Suprapubic skin (tissue), 4 donors: ENCODE data around the gene SH2D3C. TPM values are rescaled to one million over a fixed set of nuclear protein-coding genes. Genes with fewer than 3 reads are reported as not detected.

Source experiments
- DNase-seq, 2 donors: peaks; one replicate each; pipeline ENCODE4 v3.0.0-alpha.2; 2019; ENCODE audit warnings: low spot score in 2 of 2
- H3K27ac ChIP-seq: fragments of 200-600 bp; sonication (generic); one replicate; pipeline ENCODE4 v1.5.1; 2019
- H3K27me3 ChIP-seq: fragments of 200-600 bp; sonication (generic); one replicate; pipeline ENCODE4 v1.5.1; 2019
- H3K36me3 ChIP-seq: fragments of 200-600 bp; sonication (generic); one replicate; pipeline ENCODE4 v1.5.1; 2019
- H3K4me1 ChIP-seq: fragments of 200-600 bp; sonication (generic); one replicate; pipeline ENCODE4 v1.5.1; 2019
- H3K4me3 ChIP-seq: fragments of 200-600 bp; sonication (generic); one replicate; pipeline ENCODE4 v1.5.1; 2019; ENCODE audit warnings: mild to moderate bottlenecking
- H3K9me3 ChIP-seq: fragments of 200-600 bp; sonication (generic); one replicate; pipeline ENCODE4 v1.5.1; 2019
- EP300 ChIP-seq: sonication (generic); formaldehyde crosslinking; IDR thresholded peaks from one replicate; pipeline ENCODE4 v1.6.1; 2017; ENCODE audit warnings: antibody characterized with exemption
- POLR2A ChIP-seq, 2 donors: fragments of 450-650 bp; IDR thresholded peaks; one replicate each; pipeline ENCODE4 v1.6.1; 2017; ENCODE audit warnings: antibody characterized with exemption in 2 of 2, mild to moderate bottlenecking in 2 of 2, moderate library complexity in 2 of 2
- POLR2AphosphoS5 ChIP-seq, 3 donors: sonication (generic); formaldehyde crosslinking; IDR thresholded peaks; one replicate each; pipeline ENCODE4 v1.6.1; 2017; ENCODE audit warnings: antibody characterized with exemption in 3 of 3
- WGBS: methylation state at CpG from one replicate; pipeline ENCODE4 v1.1.5; 2018; 5-methylcytosine and 5-hydroxymethylcytosine counted together
- total RNA-seq, 4 donors: library from RNA; depleted of rRNA; stranded (reverse); fragments of >200 nt; gene quantifications; one replicate each; pipeline ENCODE4 v1.1.0, GENCODE V29; 2016
- TF ChIP-seq, protein P1 (sequence below), 2 donors: fragments of 200-600 bp in 1 of 2; fragments of 450-650 bp in 1 of 2; sonication (generic) in 1 of 2; IDR thresholded peaks; one replicate each; pipeline ENCODE4 v1.5.1; 2016 to 2019; ENCODE audit warnings: antibody characterized with exemption in 2 of 2, mild to moderate bottlenecking in 1 of 2, moderate library complexity in 1 of 2

The SH2D3C gene
- total RNA-seq, 4 donors from 2014 or later = 3.4 to 8.9 (median 6.1) TPM

GRCh38 chr9:127776195-127776923 is 2.1 kb downstream of the SH2D3C start:
- no peak for TF ChIP-seq POLR2AphosphoS5 (IDR thresholded peaks at IDR 0.05)
- TF ChIP-seq EP300 = no peak
- WGBS = 69% methylated on average over 10 of the region's 15 CpGs
- Histone ChIP-seq H3K4me1 (peaks cover 22% of the 10 kb centered on the region), H3K9me3 (no peaks in the 10 kb centered on the region), H3K36me3 (no peaks in the 10 kb centered on the region), H3K27ac (no peak overlapping the region), H3K27me3 (no peaks in the 10 kb centered on the region), H3K4me3 (peak overlapping the region; percentile 21)
- DNase-seq = no peak

- Histone ChIP-seq H3K4me1 (peaks cover 29% of the 10 kb centered on the region), H3K4me3 (no peak overlapping the region), H3K9me3 (no peaks in the 10 kb centered on the region), H3K27ac (no peak overlapping the region), H3K27me3 (no peaks in the 10 kb centered on the region), H3K36me3 (no peaks in the 10 kb centered on the region)
- no peak for DNase-seq
- no peak for TF ChIP-seq POLR2AphosphoS5 (IDR thresholded peaks at IDR 0.05)
- TF ChIP-seq POLR2A (IDR thresholded peaks at IDR 0.05) = no peak
- no peak for TF ChIP-seq EP300
- WGBS = 92% methylated on average over 6 of the region's 10 CpGs
Observed at GRCh38 chr9:127773981-127774380, 4.5 kb downstream of the SH2D3C start.

GRCh38 chr9:127773272-127773671 is 5.2 kb downstream of the SH2D3C start:
- Histone ChIP-seq H3K4me1 (peaks cover 29% of the 10 kb centered on the region), H3K36me3 (no peaks in the 10 kb centered on the region), H3K27me3 (no peaks in the 10 kb centered on the region), H3K27ac (no peak overlapping the region), H3K4me3 (no peak overlapping the region), H3K9me3 (no peaks in the 10 kb centered on the region)
- no peak for DNase-seq
- 94% methylated on average over 3 of the region's 3 CpGs for WGBS
- TF ChIP-seq EP300 (no peak), POLR2AphosphoS5 (IDR thresholded peaks at IDR 0.05) (no peak), POLR2A (IDR thresholded peaks at IDR 0.05) (no peak)
- TF ChIP-seq, protein P1, sequence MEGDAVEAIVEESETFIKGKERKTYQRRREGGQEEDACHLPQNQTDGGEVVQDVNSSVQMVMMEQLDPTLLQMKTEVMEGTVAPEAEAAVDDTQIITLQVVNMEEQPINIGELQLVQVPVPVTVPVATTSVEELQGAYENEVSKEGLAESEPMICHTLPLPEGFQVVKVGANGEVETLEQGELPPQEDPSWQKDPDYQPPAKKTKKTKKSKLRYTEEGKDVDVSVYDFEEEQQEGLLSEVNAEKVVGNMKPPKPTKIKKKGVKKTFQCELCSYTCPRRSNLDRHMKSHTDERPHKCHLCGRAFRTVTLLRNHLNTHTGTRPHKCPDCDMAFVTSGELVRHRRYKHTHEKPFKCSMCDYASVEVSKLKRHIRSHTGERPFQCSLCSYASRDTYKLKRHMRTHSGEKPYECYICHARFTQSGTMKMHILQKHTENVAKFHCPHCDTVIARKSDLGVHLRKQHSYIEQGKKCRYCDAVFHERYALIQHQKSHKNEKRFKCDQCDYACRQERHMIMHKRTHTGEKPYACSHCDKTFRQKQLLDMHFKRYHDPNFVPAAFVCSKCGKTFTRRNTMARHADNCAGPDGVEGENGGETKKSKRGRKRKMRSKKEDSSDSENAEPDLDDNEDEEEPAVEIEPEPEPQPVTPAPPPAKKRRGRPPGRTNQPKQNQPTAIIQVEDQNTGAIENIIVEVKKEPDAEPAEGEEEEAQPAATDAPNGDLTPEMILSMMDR (IDR thresholded peaks at IDR 0.05) = no peak

DNA sequence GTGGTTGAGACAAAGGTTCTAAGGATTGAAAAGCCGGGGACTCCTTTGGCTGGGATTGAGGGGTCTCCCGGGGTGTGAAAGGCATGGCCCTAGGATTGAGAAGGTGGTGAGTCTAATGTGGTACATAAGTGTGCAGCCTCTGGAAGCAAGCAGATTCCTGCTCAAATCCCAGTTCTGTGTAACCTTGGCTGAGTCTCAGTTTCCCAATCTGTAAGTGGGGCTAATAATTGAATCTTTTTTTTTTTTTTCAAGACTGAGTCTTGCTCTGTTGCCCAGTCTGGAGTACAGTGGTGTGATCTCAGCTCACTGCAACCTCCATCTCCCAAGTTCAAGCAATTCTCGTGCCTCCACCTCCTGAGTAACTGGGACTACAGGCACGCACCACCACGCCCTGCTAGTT is 5.9 kb downstream of the SH2D3C start:
- Histone ChIP-seq H3K36me3 (no peaks in the 10 kb centered on the region), H3K27ac (no peak overlapping the region), H3K4me1 (peaks cover 35% of the 10 kb centered on the region), H3K27me3 (no peaks in the 10 kb centered on the region), H3K4me3 (no peak overlapping the region), H3K9me3 (no peaks in the 10 kb centered on the region)
- 95% methylated on average over 5 of the region's 5 CpGs for WGBS
- DNase-seq = no peak
- TF ChIP-seq POLR2A (IDR thresholded peaks at IDR 0.05) (no peak), POLR2AphosphoS5 (IDR thresholded peaks at IDR 0.05) (no peak), EP300 (no peak)
- TF ChIP-seq, protein P1 (IDR thresholded peaks at IDR 0.05) = no peak

DNA sequence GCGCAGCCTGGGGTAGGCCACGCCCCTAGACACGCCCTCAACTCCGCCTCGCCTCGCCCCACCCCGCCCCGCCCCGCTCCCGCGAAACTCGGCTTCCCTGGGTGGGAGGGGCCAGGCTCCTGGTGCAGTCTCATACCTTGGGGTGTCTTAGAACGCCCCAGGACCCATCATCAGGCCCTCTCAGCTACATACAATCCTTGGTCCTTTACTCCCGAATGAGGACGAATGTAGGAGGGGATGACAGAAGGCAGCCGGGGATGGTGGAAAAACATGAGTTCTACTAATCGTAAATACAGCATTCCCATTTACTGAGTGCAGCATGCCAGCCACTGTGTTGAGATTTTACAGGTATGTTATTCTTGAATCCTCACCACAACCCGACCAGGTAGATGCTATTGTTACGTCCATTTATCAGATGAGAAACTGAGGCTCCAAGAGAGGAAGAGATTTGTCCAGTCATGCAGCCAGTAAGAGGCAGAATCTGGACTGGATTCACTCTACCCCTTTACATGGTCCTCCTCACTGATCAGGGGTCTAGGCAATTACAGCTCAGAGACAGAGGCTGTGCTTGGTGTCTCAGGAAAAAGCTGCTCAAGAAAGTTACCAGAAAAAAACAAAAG is 6.8 kb downstream of the SH2D3C start:
- no peak for TF ChIP-seq EP300
- TF ChIP-seq POLR2AphosphoS5 (IDR thresholded peaks at IDR 0.05) = no peak
- TF ChIP-seq POLR2A (IDR thresholded peaks at IDR 0.05) = no peak
- TF ChIP-seq, protein P1 (IDR thresholded peaks at IDR 0.05) = no peak
- Histone ChIP-seq H3K4me3 (peak overlapping the region; percentile 61), H3K9me3 (no peaks in the 10 kb centered on the region), H3K27ac (no peak overlapping the region), H3K4me1 (peaks cover 40% of the 10 kb centered on the region), H3K36me3 (no peaks in the 10 kb centered on the region), H3K27me3 (no peaks in the 10 kb centered on the region)
- whole genome bisulfite sequencing = 10% methylated on average over 6 of the region's 19 CpGs
- no peak for DNase-seq

DNA sequence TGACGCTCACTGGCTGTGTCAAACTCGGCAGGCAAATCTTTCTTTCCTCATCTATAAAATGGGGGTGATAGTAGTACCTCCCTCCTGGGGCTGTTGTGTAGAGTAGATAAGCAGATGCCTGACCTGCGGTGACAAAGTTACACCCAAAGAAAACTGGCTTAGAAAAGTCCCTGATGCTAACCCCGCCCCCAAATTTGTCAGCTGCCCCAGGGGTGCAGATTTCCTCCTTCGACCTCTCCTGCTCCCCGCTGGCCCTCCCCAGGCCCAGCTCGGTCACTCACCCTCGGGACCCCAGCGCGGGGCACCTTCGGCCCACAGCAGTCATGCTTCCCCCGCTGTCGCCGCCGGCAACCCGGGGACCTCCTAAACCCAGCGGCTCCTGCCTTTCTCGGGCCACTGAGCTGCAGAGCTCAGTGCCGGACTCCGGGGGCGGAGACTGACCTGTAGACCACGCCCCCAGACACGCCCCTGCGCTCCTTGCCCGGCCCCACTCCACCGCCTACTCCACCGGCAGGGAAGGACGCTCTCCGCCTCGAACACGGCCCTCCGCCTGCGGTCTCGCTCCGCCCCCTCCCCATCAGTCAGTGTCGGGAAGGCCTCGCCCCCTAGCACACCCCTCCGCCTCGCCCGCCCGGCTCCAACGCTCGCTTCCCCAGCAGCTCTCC is 7.4 kb downstream of the SH2D3C start:
- TF ChIP-seq POLR2A (IDR thresholded peaks at IDR 0.05) (no peak), POLR2AphosphoS5 (IDR thresholded peaks at IDR 0.05) (peak in 1 of 3 donors; percentile 24)
- no peaks in the 10 kb centered on the region for H3K9me3 ChIP-seq
- H3K4me1 ChIP-seq = peaks cover 40% of the 10 kb centered on the region
- H3K27me3 ChIP-seq = no peaks in the 10 kb centered on the region
- H3K27ac ChIP-seq = peak overlapping the region; percentile 82
- 8% methylated on average over 17 of the region's 43 CpGs for WGBS
- H3K36me3 ChIP-seq = no peaks in the 10 kb centered on the region
- H3K4me3 ChIP-seq = peak overlapping the region; percentile 61
- DNase-seq = peak; percentile 99
